Hepatic stellate cell (primary cell): Measurements from ENCODE around the gene OR2A42.
"Not testable (repeated sequence)": the region's sequence is repeated elsewhere in the genome, so short reads cannot be mapped to it uniquely, and the experiment has no call there.

Experiments used
- DNase-seq: peaks from one replicate; pipeline ENCODE4 v3.0.0; 2011; ENCODE audit warnings: low spot score

The OR2A42 gene, protein sequence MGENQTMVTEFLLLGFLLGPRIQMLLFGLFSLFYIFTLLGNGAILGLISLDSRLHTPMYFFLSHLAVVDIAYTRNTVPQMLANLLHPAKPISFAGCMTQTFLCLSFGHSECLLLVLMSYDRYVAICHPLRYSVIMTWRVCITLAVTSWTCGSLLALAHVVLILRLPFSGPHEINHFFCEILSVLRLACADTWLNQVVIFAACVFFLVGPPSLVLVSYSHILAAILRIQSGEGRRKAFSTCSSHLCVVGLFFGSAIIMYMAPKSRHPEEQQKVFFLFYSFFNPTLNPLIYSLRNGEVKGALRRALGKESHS

DNA sequence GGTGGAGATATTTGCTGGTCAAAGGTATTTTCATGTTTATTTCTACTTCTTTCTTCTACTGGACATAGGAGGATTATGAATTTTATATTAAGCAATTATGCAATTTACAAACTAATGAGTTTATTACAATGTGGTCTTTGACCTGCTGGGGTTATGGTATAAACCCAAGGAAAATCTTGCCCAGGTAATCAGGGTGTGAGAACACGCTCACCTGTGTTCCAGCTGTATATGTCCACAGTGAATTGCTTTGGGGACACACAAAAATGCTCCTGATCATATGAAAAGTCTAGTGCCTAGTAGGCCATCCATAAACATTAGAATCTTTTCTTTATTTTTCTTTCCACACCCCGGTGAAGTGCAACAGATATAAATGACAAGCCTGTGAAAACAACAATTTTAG, at the start of gene OR2A42:
Gene OR2A42, minus strand, starts transcription at position 241 of the 400 bp plus-strand sequence. CDS start 6,762 bp downstream, outside the sequence.
- not testable (repeated sequence) for DNase-seq

GRCh38 chr7:144287171-144287784, 47.9 kb upstream of the OR2A42 start:
- not testable (repeated sequence) for DNase-seq

DNA sequence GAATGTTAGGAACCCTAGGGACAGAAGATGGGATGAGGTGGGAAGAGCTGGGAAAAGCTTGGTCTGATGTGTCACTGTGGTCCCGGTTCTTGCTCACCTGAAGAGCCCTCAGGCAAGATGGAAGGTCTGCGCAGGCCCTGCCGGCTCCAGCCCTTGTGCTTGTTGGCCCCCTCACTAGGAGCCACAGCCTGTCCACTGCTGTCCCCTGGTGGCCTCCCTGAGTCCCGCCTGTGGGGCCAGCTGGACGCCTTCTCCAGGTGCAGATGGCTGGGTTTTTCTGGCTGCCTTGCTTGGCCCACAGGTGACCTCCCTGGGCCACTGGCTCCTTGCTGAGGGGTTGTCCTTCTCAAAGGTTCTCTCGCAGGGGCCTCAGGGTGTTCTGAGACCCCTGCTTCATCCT, 44.3 kb upstream of the OR2A42 start:
- DNase-seq: not testable (repeated sequence)

DNA sequence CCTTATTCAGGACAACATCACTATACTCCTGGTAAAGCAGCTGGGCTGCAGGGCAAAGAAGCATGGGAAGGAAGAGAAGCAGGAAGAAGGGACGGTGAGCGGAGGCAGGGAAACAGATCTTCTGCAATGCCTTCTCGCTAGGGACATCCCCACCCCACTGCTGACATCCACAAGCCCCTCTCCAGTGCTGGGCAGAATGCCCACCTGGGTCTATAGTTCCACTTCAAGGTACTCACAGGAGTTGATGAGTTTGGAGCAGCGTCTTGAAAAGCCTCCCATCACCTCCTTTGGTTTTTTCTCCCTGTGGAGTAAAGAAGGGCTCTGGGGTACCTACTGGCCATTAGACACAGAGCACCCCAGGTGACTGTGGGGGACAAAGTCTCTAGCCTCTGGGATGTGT, 43.1 kb upstream of the OR2A42 start:
- not testable (repeated sequence) for DNase-seq

GRCh38 chr7:144281981-144282380, 42.6 kb upstream of the OR2A42 start:
- DNase-seq: not testable (repeated sequence)

GRCh38 chr7:144280010-144280409, 40.6 kb upstream of the OR2A42 start:
- not testable (repeated sequence) for DNase-seq

- DNase-seq: not testable (repeated sequence)
These were observed 35.9 kb upstream of the OR2A42 start for GRCh38 chr7:144275281-144275680.

DNA sequence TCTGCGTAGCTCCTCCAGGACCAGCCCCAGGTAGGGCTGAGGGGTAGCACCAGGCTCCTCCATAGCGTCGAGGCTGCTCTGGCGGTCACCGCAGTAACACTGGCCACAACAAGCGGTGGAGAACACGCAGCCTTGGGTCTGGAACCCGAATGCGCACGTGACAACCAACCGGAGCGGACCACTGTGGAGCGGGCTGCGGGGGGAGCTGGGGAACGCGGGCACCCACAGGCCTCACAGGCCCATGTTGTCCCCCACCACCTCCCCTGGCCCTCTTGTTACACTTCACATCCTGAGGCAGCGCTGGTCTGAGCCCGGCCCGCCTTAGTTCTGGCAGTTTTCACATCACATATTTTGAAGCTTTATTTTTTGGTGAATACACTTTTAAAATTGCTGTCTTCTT, 29.8 kb upstream of the OR2A42 start, which contains the start of gene CTAGE8:
Gene CTAGE8, minus strand, starts transcription at position 101 of the 400 bp plus-strand sequence. Its CDS starts 38 bp downstream, at position 63.
- not testable (repeated sequence) for DNase-seq

DNA sequence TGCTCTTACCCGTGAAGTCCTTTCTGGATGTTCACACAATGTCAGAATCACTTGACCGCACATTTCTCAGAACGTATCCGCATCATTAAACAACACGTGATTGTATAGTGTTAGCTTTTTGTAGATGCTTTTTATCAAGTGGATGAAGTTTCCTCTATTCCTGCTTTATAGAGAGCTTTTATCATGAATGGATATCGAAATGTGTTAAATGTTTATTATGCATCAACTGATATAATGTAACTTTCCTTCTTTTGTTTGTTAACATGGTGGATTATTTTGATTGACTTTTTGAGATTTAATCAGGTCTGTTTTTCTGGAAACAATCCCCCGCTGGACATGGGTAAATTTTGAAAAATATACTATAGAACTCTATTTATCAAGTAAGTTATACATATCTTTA, 25.3 kb upstream of the OR2A42 start, which contains the start of gene OR2A7:
Gene OR2A7, minus strand, starts transcription at position 101 of the 400 bp plus-strand sequence. CDS start 5,164 bp downstream, outside the sequence.
- DNase-seq: not testable (repeated sequence)

- DNase-seq: not testable (repeated sequence)
These were observed 22.7 kb upstream of the OR2A42 start for GRCh38 chr7:144262128-144262527.

- DNase-seq: not testable (repeated sequence)
These were observed 19.7 kb upstream of the OR2A42 start for GRCh38 chr7:144259067-144259466.

- no peak for DNase-seq
These were observed 16.7 kb upstream of the OR2A42 start for GRCh38 chr7:144256112-144256511.

- no peak for DNase-seq
These were observed 16.1 kb upstream of the OR2A42 start for GRCh38 chr7:144255471-144255897.

DNA sequence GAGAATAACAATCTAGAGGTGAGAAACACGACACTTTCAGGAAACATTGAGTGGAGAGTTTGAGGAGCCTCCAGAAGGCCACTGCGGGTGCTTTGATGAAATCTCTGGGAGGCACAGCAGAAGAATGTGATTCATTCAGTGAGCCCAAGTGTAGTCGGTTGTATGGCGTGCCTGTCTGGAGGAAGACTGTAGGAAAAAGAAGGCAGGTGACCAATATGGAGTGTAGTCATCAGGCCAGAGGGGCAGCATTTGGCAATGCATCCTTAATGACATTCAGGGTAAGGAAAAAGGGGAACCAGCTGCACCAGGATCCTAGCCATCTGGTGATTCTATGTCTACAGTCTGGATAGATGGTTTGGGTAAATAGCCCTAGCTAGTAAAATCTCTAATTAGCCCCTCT, 12.9 kb upstream of the OR2A42 start:
- DNase-seq: not testable (repeated sequence)

DNA sequence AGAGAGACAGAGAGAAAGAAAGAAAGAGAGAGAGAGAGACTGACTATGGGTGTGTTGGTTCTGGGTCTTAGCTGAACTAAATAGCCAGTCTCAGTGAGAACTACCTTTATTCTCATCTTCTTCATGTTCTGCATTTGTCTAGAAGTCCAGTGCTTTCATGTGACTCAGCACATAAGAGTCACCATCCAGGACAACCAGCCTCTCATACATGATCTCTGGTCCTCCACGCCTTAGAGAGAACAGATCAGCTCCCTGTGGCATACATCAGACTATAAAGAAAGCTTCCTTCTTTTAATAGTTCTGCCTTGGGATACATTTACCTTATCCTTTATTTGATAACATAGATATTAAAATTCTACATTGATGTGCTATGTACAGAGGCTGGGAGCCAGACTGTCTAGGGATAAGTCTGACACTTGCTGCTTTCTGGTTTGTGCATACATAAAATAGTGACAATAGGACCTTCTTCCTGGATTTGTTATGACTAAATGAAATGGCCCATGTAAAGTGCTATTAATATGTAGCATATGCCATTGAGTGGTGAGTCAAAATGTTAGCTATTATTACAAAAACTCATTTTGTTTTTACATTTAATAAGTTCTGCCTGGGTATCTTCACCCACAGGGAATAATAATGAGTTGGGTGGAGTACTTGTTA, 8.4 kb upstream of the OR2A42 start:
- DNase-seq: not testable (repeated sequence)

GRCh38 chr7:144246967-144247366, 7.6 kb upstream of the OR2A42 start:
- not testable (repeated sequence) for DNase-seq

DNA sequence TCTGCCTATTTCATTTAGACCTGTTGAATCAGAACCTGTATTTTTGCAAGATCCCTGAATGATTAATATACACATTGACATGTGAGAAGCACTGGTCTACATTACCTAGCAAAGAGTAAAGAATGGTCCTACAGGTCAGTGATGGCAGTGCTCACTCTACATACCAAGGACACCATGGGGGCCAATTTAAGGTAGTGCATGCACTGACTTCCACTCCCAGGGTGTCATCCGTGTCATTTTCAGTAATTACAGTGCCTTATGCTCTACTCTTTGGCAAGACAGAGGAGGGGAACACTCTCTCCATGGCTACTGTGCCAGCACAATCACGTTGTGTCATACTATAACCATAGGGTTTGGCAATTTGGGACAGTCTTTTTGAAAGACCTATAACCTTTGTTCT, 6.0 kb upstream of the OR2A42 start:
- not testable (repeated sequence) for DNase-seq

DNA sequence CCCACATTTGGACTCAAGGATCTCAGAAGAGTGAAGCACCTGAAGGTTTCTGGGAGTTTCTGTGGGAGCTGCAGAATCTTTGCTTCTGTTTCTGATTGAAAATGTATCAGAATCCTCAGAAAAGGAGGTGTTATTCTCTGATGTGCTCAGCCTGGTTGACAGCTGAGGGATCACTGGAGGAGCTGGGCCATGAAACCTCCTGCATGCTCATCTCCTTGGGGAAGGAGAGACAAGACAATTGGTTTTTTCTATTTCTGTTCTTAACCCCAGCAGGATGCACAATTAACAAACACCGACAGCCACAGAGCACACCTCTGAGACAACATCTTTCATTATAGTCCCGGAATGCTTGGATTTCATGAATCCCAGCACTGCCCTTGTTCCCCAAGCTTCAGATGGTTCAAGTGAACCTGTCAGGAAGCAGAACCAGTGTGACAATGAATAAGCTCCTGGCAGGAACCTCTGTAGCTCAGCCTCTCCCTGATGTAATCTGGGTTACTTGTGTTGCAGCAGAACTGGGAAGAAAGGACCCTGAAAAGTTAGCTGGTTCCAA, 799 bp downstream of the OR2A42 start:
- DNase-seq: not testable (repeated sequence)

DNA sequence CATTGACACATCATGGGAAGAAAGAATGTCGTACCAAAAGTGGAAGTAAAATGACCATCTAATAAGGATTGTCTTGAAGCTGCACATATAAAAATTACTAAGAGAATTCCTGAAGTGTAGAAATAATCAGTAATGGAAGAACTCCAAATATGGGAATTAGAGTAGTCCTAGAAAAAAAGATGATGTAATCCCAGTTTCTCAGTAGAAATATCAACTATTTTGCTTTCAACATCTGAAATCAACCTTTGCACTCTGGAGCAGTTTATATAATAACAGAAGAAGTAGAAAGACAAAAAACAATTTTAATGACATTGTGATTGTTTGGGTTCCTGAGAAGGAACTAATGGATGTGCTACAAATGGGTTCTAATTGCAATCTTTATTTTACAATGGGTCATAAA, 6.4 kb downstream of the OR2A42 start:
- not testable (repeated sequence) for DNase-seq

- DNase-seq: not testable (repeated sequence)
These were observed 8.4 kb downstream of the OR2A42 start for GRCh38 chr7:144231027-144231426.

GRCh38 chr7:144228810-144229209, 10.6 kb downstream of the OR2A42 start:
- not testable (repeated sequence) for DNase-seq

- not testable (repeated sequence) for DNase-seq
These were observed 12.5 kb downstream of the OR2A42 start for GRCh38 chr7:144226866-144227265.
